Measurements from ENCODE around the gene DNAJC10. TPM values are rescaled to one million over a fixed set of nuclear protein-coding genes. Genes with fewer than 3 reads are reported as not detected.
A peak's percentile ranks its signal among the peaks of the same experiment; 100 is the strongest.
"Not testable (repeated sequence)": the region's sequence is repeated elsewhere in the genome, so short reads cannot be mapped to it uniquely, and the experiment has no call there.

DNAJC10 gene
- total RNA-seq, 1 experiment from 2014 or later, result 160 TPM

DNA sequence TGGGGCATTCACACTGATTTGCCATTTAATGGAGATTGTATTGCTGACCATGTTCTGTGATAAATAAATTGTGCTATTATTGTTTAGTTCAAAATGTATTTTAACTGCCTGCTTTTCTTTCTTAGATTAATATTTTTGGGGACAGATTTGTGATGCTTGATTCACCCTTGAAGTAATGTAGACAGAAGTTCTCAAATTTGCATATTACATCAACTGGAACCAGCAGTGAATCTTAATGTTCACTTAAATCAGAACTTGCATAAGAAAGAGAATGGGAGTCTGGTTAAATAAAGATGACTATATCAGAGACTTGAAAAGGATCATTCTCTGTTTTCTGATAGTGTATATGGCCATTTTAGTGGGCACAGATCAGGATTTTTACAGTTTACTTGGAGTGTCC lies 1.8 kb downstream of the DNAJC10 start:
- intact Hi-C loops (cut with micrococcal nuclease; ENCODE audit: unreplicated experiment), result loop anchor here (5.0 kb wide), 1 partner anchor 531 kb away; no protein-coding TSS in a partner anchor

DNA sequence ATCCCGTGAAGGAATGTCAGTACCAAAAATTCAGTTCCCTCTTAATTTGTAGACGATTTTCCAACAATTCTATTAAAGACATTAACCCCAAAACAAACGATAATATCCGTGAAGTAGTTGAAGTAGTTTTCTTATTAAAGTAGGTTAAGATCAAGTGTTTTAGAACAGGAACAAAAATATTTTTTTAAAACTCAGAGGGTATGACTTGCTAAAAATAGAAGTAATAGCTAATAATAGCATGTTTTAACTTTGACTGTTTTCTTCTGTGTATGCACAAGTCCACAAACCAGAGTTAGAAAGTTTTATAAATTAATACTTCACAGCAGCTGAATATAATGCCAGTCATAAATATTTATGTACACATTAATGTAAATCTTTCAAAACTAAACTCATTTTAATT lies 2.4 kb downstream of the DNAJC10 start:
- BruUV-seq (replicated peaks), result no TSS peak
- CTCF ChIA-PET, result no interaction called here
- no peak for DNase-seq
- no peak overlapping the region for H3K27ac ChIP-seq
- H3K4me1 ChIP-seq (replicated peaks; ENCODE audit: insufficient read depth), result peaks cover 26% of the 10 kb centered on the region
- no peak for TF ChIP-seq EZH2 (IDR thresholded peaks at IDR 0.05; ENCODE audit: low read depth)
- 0 out of 2 replicates have a peak overlapping the region, but pooled peaks have one; percentile 3 for H3K4me2 ChIP-seq
- no peak overlapping the region for H2AFZ ChIP-seq
- intact Hi-C loops (cut with micrococcal nuclease; ENCODE audit: unreplicated experiment), result loop anchor here (5.0 kb wide), 1 partner anchor 531 kb away; no protein-coding TSS in a partner anchor
- H4K20me1 ChIP-seq (ENCODE audit: insufficient read depth), result no peaks in the 10 kb centered on the region; the same call in 1 of the 2 replicates
- H3K4me3 ChIP-seq, result no peak overlapping the region
- peaks cover 30% of the 10 kb centered on the region for H3K79me2 ChIP-seq (ENCODE audit: low read depth)
- H3K9me3 ChIP-seq (ENCODE audit: insufficient read depth, low read depth), result no peaks in the 10 kb centered on the region
- POLR2A ChIA-PET (ENCODE audit: unreplicated experiment), result no interaction called here
- peaks cover 33% of the 10 kb centered on the region for H3F3A ChIP-seq (ENCODE audit: insufficient read depth, low read depth)
- H3K9me2 ChIP-seq (ENCODE audit: insufficient read depth), result peaks cover 9% of the 10 kb centered on the region; the same call in 1 of the 2 replicates
- peaks cover 45% of the 10 kb centered on the region for H3K36me3 ChIP-seq (ENCODE audit: low read depth)
- no peaks in the 10 kb centered on the region for H3K27me3 ChIP-seq (ENCODE audit: insufficient read depth, low read depth)

More for the DNA sequence above, 1.8 kb downstream of the DNAJC10 start:
- no TSS peak for BruUV-seq (replicated peaks)
- H3K9me3 ChIP-seq (ENCODE audit: insufficient read depth, low read depth), result no peaks in the 10 kb centered on the region
- POLR2A ChIA-PET (ENCODE audit: unreplicated experiment), result no interaction called here
- H3F3A ChIP-seq (ENCODE audit: insufficient read depth, low read depth), result peaks cover 33% of the 10 kb centered on the region
- H3K4me1 ChIP-seq (replicated peaks; ENCODE audit: insufficient read depth), result peaks cover 26% of the 10 kb centered on the region
- H3K4me3 ChIP-seq, result peak overlapping the region; percentile 63; the same call in 1 of the 2 replicates
- no peak for DNase-seq
- peak overlapping the region; percentile 89 for H3K4me2 ChIP-seq
- H3K27me3 ChIP-seq (ENCODE audit: insufficient read depth, low read depth), result no peaks in the 10 kb centered on the region
- no peak overlapping the region for H2AFZ ChIP-seq
- H3K36me3 ChIP-seq (ENCODE audit: low read depth), result peaks cover 40% of the 10 kb centered on the region
- peaks cover 30% of the 10 kb centered on the region for H3K79me2 ChIP-seq (ENCODE audit: low read depth)
- CTCF ChIA-PET, result no interaction called here
- no peak overlapping the region for H3K27ac ChIP-seq
- no peaks in the 10 kb centered on the region; the same call in 1 of the 2 replicates for H4K20me1 ChIP-seq (ENCODE audit: insufficient read depth)
- TF ChIP-seq, protein P1, sequence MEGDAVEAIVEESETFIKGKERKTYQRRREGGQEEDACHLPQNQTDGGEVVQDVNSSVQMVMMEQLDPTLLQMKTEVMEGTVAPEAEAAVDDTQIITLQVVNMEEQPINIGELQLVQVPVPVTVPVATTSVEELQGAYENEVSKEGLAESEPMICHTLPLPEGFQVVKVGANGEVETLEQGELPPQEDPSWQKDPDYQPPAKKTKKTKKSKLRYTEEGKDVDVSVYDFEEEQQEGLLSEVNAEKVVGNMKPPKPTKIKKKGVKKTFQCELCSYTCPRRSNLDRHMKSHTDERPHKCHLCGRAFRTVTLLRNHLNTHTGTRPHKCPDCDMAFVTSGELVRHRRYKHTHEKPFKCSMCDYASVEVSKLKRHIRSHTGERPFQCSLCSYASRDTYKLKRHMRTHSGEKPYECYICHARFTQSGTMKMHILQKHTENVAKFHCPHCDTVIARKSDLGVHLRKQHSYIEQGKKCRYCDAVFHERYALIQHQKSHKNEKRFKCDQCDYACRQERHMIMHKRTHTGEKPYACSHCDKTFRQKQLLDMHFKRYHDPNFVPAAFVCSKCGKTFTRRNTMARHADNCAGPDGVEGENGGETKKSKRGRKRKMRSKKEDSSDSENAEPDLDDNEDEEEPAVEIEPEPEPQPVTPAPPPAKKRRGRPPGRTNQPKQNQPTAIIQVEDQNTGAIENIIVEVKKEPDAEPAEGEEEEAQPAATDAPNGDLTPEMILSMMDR (conservative IDR thresholded peaks at IDR 0.05), result no peak
- no peak for TF ChIP-seq EZH2 (IDR thresholded peaks at IDR 0.05; ENCODE audit: low read depth)
- H3K9me2 ChIP-seq (ENCODE audit: insufficient read depth), result peaks cover 9% of the 10 kb centered on the region; the same call in 1 of the 2 replicates

DNA sequence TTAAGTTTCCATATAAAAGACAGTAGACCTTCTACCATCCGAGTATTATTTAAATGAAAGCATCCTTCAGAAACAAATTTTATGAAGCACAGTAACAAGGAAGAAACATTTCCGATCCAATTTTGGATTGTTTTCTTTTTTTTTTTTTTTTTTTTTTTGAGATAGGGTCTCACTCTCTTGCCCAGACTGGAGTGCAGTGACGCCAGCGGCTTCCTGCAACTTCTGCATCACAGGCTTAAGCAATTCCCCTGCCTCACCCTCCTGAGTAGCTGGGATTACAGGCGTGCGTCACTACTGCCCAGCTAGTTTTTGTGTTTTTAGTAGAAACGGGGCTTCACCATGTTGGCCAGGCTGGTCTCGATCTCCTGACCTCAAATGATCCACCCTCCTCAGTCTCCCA lies 3.1 kb downstream of the DNAJC10 start:
- H3K9me3 ChIP-seq (ENCODE audit: insufficient read depth, low read depth); DNase-seq; H3K4me3 ChIP-seq; H3K4me2 ChIP-seq; H2AFZ ChIP-seq; H4K20me1 ChIP-seq (ENCODE audit: insufficient read depth); H3K27me3 ChIP-seq (ENCODE audit: insufficient read depth, low read depth); H3K27ac ChIP-seq; POLR2A ChIA-PET (ENCODE audit: unreplicated experiment); H3K9me2 ChIP-seq (ENCODE audit: insufficient read depth); BruUV-seq (replicated peaks): not testable (repeated sequence)
- intact Hi-C loops (cut with micrococcal nuclease; ENCODE audit: unreplicated experiment), result loop anchor here (5.0 kb wide), 1 partner anchor 532 kb away; no protein-coding TSS in a partner anchor
- CTCF ChIA-PET, result interaction anchor here (0.6 kb wide), 2 partner anchors 52 to 1070 kb away, joined by 3 read pairs; no protein-coding TSS in a partner anchor
- H3F3A ChIP-seq (ENCODE audit: insufficient read depth, low read depth), result peaks cover 33% of the 10 kb centered on the region
- peaks cover 25% of the 10 kb centered on the region for H3K4me1 ChIP-seq (replicated peaks; ENCODE audit: insufficient read depth)
- H3K79me2 ChIP-seq (ENCODE audit: low read depth), result peaks cover 30% of the 10 kb centered on the region
- H3K36me3 ChIP-seq (ENCODE audit: low read depth), result peaks cover 51% of the 10 kb centered on the region

DNA sequence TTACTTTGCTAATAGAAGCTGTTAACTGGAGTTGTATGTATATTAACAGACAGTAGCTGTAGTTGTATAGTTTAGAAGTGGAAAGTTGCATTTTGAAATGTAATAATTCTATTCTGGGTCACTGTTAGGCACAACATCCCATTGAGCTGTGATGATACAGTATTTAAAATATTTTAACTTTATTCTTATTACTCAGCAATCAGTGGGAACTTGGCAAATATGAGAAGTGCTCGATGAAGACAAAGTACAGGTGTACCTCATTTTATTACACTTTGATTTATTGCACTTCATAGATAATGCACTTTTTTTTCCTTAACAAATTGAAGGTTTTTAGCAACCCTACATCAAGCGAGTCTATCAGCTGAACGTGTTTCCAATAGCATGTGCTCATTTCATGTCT lies 8.6 kb downstream of the DNAJC10 start:
- Histone ChIP-seq H2AFZ (no peak overlapping the region), H3K9me2 (ENCODE audit: insufficient read depth) (no peaks in the 10 kb centered on the region), H3K4me2 (no peak overlapping the region), H3K4me1 (replicated peaks; ENCODE audit: insufficient read depth) (no peaks in the 10 kb centered on the region), H3K4me3 (no peak overlapping the region), H3K27me3 (ENCODE audit: insufficient read depth, low read depth) (no peaks in the 10 kb centered on the region), H4K20me1 (ENCODE audit: insufficient read depth) (peaks cover 5% of the 10 kb centered on the region; the same call in 1 of the 2 replicates), H3K9me3 (ENCODE audit: insufficient read depth, low read depth) (no peaks in the 10 kb centered on the region), H3F3A (ENCODE audit: insufficient read depth, low read depth) (peaks cover 2% of the 10 kb centered on the region; the same call in 1 of the 2 replicates), H3K79me2 (ENCODE audit: low read depth) (peaks cover 4% of the 10 kb centered on the region; the same call in 1 of the 2 replicates), H3K36me3 (ENCODE audit: low read depth) (peaks cover 71% of the 10 kb centered on the region), H3K27ac (no peak overlapping the region)
- TF ChIP-seq, protein P1 (conservative IDR thresholded peaks at IDR 0.05), result no peak
- TF ChIP-seq EZH2 (IDR thresholded peaks at IDR 0.05; ENCODE audit: low read depth), result no peak
- ChIA-PET CTCF (interaction anchor here (0.6 to 1.4 kb wide), 2 partner anchors 20 to 58 kb away, joined by 3 to 7 read pairs; no protein-coding TSS in a partner anchor), POLR2A (ENCODE audit: unreplicated experiment) (no interaction called here)
- intact Hi-C loops (cut with micrococcal nuclease; ENCODE audit: unreplicated experiment), result no loop called here
- BruUV-seq (replicated peaks), result no TSS peak
- DNase-seq, result no peak
